Inflammatory macrophage (primary cell): ENCODE results near the gene YDJC.
"Not testable (repeated sequence)": the region's sequence is repeated elsewhere in the genome, so short reads cannot be mapped to it uniquely, and the experiment has no call there.

ENCODE experiments used
- DNase-seq, 2 donors: peaks; one replicate each; pipeline ENCODE4 v3.0.0-alpha.2; 2020 to 2022

YDJC gene

DNA sequence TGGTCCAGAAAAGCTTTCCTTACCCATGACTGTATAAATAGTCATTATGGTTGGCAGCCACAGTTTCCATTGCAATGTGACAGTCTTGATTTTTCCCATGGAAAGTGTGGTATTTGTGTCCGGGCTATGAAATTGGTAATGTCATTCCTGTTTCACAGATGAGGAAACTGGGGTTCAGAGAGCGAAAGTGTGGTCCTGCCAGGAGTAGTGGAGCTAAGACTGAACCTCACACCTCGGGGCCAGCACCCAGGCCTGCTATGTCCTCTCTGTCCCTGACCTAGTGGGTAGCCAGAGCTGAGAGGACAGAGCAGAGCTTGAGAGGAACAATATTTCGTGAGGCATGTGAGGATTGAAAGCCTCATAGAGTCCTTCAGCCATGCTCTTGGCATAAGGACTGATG lies 1.2 kb upstream of the YDJC start:
- DNase-seq = no peak

DNA sequence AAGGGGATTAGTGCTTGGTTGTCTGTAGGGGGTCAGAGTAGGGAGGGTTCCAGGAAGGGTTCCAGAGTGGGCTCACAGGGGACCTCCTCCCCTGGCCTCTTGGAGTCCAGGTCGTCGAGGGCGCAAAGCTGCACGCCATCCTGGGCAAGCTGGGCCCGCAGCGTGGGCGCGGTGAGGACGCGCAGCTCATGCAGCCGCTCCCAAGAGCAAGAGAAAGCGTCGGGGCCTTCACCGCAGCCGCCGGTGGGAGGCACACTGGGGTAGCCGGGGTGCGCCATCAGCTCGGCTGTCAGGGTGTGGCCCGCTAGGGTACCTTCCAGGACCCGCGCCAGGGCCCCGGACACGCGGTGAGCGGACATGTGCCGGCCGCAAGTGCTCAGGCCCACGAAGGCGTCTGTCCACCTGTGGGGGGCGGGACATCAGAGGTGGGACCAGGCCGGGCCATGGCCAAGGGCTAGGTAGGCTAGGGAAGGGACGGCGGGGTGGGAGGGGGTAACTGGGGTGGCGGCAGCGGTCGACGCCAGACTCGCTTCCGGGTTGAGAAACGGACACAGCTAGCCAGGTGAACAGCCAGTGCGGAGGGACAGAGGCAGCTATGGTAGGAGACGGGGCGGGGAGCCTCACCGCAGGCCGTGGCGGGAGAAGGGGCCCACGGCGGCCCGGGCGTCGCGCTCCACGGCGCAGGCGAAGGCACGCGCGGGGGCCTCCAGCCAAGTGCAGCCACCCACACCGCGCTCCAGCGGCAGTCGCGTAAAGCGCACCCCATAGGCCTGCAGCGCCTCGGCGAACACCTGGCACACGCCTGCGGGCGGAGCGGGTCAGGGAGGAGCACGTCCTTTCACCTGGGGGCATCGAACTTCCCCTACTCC lies 1.2 kb downstream of the YDJC start:
- no peak for DNase-seq

DNA sequence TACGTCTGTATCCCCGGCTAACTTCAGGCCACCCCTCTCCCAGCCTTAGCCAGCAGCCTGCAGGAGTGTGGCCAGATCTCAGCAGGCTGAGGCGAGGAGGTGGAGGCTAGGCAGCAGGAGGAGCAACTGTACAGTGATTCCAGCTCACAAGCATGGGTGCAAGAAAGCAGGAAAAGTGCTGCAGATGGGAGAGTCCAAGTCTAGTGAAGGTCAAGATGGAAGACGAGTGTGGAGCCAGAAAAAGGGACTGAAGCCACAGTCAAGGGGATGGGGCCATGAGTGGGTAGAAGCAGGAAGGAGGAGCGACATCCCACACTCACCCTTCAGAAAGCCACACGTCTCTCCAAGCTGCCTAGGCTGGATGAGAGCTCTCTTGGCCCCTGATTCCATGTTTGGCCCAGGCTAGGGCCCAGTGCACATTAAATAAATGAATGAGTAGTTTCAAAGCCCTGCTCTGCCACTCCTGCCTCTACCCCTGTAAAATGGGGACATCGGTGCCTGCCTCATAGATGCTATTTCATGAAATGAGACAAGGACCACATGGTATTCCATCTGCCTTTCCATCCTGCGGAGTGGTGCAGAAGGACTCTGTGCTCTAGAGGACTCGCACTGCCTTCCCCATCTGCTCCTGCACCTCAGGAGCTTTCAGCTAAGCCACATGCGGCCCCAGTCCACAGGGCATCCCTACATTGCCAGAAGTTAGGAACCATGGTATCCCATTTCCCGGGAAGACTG lies 2.9 kb downstream of the YDJC start:
- no peak for DNase-seq

DNA sequence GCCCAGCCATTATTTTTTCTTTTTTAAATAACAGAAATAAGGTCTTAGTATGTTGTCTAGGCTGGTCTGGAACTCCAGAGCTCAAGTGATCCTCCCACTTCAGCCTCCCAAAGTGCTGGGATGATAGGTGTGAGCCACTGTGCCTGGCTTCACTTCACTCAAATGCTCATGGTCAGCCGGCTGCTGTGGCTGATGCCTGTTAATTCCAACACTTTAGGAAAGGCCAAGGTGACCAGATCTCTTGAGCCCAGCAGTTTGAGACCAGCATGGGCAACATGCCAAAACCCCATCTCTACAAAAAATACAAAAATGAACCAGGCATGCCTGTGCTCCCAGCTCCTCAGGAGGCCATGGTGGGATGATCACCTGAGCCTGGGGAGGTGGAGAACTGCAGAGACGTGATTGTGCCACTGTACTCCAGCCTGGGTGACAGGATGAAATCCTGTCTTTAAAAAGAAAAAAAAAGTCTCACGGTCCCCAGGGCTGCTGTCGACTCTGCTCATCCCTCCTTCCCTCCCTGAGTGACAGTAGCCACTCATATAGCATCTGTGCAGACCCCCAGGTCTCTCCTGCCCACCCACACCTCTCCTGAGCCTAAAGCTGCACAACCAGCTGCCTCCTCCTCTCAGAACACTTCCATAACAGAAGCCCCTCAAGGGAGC lies 3.6 kb downstream of the YDJC start:
- DNase-seq = no peak

DNA sequence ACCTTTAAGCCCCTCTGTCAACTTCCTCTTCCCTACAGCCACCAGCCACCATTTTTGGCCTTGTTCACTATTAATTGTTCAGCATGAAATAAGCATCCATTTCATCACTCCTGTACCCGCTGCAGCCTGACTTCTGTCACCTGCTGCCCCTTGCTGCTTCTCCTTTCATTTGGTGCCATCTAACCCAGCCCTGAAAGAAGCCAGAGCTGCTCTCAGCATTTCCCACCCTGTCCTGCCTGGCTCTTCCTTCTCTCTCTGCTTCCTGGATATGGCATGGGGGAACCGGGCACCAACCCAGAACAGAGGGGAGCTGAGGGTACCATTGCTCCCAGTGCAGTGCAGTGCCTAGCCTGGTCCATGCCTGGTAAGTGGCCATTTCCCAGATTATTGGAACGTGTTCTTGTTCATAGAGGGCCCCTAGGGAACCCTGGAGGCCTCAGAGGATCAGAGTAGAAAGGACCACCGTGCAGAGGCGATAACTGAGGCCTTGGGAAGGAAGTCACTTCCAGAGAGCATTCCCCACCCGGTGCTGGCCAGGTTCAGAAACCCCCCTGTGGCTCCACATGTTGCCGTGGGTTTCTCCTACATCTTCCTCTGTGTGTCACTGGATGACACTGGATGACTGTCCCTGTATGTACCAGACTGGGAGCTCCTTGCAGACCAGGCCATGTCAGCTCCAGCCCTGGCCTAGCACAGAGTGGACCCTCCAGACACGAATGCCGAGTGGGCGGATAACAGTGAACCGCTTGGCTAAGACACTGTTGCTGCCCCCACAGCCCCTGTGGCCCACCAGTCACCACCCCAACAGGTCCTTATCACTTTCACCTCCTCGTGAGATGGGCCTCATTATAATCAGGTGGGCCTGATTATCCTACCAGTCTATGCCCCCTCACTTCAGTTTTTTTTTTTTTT lies 4.7 kb downstream of the YDJC start:
- DNase-seq = peak in 1 of 2 donors; percentile 24

DNA sequence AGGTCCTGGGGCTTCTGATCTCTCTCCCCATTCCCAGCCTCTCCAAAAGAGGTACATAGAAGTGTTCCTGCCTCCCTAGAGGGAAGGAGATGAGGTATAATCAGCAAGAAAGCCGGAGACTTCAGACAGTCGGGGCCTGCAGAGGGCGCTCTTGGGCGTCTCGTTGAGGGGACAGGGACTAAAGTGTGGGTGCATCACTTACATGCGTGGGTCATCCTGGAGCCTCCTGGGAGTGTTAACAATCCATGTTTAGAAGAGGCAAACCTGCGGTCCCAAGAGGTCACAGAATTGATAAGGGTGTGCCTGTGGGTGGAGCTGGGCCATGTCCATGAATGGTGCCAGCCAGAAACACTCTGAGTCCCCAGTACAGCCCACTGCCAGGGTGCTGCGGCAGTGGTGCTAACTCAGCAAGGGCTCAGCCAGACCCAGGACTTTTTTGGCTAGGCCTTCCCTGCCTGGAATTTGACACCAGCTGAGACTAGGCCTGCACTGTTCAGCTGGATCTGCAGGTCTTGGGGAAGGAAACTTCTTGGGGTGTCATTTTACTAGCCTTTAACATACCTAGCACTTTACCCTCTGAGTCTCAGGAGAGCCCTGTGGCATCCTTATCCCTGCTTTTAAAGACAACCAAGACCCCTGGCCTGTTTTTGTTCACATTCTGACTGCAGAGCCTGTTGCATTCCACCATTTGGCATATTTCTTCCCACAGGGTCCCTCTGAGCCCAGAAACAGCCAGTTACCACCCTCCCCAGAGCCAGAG lies 5.5 kb downstream of the YDJC start:
- peak in 1 of 2 donors; percentile 35 for DNase-seq

DNA sequence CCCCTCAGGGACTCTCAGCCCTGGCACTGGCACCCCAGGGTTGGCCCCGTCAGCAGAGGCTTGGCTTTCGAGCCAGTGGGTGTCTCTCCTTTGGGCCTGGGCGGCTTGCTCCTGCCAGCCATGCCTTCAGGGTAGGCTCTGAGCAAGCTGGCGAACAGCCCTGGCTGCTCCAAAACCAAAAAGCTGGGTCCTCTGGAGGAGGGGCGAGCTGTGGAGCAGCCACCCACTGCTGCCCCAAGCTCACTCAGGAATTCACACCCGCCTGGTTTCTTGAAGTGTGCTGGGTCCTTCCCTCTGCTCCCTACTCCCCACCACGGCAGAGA lies 6.2 kb downstream of the YDJC start:
- DNase-seq = no peak

DNA sequence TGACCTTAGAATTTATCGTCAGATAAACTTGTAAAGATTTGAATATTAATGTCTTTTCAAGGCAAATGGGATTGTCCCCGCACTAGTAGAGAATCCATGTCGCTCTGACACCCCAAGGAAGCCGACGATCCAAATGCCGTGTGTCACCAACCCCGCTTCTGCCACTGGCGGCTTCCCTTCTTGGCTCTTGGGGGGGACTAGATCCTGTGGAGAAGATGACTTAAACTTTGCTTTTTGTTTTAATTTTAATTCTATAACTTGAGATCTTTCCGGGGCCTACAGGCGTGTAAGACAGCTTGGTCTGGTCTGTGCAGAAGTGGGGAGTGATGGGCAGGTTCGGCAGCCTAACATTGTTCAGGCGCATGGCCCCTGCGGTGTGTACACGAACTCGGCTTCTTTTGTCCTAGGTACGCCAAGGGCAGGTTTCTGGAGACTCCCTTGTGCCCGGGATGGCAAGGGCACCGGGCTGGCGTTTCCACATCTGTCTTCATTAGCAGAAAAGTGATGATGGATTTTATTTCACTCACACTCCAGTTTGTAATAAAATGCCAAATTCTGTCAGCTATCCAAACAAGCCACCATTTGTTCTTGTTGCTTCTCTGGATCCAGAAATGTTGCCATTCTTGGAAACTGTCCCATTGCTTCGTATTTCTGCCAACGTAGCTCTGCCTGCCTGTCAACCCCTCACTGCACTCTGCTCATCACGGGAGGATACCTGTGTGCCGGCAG lies 6.7 kb downstream of the YDJC start:
- DNase-seq = no peak

DNA sequence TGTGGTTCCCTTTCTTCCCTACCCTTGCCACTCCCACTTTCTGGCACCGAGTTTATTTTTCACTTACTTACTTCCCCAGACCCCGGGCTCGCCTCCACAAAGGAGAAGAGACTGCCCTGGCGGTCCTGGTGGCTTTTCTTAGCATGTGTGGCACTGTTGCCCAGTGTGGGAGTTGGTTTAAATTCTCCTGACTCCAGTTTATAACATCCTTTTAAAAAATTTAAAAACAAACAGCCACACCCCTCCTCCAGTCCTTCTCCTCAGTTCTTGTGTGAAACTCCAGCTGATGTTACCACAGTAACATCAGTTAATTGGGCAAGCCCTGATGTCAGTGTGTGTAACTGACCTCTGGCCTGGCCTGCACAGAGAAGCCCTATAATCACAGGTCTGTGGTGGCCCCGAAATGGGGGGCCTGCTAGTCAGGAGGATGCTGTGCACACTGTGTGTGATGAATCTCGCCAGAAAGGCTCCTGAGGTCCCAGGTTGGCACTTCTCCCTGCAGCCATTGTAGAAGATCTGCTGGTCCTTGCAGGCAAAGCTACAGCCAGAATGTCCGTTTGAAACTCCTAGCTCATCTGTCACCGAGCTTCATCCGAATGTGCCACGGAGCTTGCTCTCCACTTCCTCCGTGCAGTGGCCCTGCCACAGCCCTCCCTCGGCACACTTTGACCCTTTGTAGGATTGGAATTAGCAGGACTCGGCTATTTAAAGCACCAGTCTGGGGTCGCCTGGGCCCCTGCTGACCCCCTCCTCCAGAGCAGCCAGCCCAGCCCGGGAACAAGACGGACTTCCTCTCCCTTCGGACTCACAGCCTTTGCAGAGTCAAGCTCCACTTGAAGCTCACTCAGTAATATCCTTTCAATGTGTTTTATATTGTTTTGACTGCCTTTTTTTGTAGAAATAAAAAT lies 7.6 kb downstream of the YDJC start:
- peak; percentile 88 to 90 for DNase-seq

DNA sequence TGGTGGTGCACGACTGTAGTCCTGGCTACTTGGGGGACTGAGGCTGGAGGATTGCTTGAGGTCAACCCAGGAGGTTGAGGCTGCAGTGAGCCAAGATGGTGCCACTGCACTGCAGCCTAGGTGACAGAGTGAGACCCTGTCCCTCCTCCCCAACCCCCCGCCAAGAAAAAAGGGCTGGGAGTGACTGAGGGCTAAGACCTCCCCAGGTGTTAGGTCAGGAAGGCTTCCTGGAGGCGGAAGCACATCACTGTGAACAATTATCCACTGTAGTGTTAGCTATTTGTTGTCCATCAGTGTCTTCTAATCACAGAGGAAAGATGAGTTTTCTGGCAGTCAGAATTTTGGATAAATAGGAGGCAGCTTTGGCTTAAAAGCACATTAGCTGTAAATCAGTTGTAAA lies 8.8 kb downstream of the YDJC start:
- no peak for DNase-seq

DNA sequence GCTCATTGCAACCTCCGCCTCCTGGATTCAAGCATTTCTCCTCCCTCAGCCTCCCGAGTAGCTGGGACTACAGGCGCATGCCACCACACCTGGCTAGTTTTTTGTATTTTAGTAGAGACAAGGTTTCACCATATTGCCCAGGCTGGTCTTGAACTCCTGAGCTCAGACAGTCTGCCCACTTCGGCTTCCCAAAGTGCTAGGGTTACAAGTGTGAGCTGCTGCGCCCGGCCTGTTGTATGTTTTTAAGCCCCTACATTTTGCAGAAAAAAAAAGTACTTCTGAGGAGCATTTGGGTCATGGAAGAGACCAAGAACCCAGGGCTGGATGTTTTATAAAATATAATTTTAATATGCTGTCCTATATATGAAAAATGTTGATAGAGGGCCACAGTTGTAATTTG lies 12.5 kb downstream of the YDJC start:
- not testable (repeated sequence) for DNase-seq

DNA sequence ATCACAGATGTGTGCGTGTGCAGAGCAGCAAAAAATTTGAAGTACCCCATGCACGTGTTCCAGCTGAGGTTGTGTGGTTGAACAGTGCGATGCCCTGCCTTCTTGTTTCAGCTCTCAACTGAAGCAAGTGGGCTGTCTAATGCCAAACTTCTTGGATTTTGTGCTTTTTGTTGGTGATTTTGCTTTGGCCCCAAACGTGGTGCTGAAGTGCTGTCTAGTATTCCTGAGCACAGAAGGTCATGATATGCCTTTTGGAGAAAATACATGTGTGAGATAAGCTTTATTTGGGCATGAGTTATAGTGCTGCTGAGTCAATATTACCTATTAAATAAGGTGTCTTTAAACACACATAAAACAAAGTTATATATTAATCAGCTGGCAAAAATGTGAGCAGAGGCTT lies 14.1 kb downstream of the YDJC start:
- no peak for DNase-seq

DNA sequence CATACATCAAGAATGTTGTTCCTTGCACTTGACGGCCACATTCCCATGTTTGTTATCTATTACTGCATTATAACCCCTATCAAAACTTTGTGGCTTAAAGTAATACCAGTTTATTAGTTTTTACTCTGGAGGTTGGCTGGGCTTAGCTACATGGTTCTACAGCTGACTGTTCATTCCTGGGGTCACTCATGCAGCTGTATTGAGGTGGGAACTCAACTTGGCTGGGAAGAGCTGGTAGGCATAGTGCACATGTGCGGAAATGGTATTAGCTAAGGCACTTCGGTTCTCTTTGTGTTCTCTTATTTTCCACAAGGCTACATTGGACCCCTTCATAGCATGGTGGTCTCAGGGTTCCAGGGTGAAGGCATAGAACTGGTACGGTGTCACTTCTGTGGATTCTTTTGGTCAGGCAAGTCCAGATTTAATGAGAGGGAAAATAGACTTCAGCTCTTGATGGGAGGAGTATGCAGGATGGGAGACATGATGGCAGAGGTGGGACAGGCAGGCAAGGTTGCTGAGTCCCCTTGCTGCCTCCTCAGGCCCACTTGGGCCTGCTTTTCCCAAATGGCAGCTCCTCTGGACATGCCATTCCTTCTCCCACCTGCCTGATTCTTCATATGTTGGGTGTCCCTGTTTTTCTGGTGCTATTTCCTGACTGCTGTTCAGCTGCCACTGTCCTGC lies 16.1 kb downstream of the YDJC start:
- DNase-seq = no peak

DNA sequence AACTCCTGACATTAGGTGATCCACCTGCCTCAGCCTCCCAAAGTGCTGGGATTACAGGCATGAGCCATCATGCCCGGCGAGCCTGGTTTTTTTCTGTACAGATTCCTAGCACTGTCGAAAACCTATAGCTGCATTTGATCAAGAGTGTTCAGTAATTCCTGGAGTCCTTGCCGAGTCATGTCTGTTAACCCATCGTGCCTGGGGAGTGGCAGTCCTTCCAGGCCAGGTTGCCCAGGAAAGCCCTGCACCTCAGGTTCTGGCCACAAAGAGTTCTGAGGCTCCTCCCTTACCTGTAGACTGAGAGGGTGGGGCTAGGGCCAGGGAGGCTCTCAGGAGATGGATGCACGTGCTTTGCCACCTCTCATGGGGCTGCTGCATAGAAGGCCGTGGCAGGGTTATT lies 17.0 kb downstream of the YDJC start:
- no peak for DNase-seq

DNA sequence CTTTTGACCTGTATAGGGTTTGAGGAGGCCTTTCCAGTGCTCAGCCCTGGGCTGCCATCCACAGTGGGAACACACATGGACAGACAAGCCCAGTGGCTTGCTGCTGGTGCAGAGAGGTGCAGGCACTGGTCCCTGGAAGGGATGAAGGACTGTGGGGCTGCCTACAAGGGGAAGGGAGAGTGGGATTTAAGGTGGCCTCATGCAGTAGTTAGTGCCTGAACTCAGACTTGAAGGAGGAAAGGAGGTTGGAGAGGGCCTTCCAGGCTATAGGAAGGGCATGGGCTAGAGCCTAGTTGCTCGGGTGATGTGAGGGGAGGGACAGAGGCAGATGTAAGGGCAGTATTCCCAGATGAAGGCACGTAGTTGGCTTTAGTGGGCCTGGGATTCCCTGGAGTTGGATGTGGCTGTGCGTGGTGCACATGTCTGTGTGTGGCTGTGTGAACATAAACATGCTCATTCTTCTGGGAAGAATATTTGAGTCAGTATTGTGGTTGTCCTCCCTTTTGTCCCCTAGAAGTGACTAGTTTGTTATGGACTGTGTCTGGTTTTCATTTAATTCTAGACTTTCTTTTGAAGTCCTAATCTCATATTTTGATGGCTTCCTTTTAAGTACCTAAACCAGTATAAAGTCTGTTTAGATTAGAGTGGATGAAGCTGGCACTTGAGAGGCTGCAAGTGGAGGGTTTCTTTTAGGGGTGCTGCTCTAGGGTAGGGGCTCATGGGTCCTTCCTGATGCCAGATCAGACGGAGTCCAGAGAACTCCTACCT lies 18.4 kb downstream of the YDJC start:
- no peak for DNase-seq

DNA sequence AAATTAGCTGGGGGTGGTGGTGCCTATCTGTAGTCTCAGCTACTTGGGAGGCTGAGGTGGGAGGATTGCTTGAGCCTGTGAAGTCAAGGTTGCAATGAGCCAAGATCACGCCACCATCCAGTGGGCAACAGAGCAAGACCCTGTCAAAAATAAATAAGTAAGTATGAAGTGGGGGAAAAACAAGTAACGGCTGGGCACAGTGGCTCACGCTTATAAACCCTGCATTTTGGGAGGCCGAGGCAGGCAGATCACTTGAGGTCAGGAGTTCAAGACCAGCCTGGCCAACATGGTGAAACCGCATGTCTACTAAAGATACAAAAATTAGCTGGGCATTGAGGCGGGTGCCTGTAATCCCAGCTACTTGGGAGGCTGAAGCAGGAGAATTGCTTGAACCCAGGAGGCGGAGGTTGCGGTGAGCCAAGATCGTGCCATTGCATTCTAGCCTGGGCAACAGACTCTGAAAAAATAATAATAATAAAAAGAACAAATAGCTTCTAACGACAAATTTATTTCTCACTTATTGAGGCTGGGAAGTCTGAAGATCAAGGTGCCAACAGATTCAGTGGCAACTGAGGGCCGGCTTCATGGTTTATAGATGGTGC lies 20.2 kb downstream of the YDJC start:
- DNase-seq = not testable (repeated sequence)

DNA sequence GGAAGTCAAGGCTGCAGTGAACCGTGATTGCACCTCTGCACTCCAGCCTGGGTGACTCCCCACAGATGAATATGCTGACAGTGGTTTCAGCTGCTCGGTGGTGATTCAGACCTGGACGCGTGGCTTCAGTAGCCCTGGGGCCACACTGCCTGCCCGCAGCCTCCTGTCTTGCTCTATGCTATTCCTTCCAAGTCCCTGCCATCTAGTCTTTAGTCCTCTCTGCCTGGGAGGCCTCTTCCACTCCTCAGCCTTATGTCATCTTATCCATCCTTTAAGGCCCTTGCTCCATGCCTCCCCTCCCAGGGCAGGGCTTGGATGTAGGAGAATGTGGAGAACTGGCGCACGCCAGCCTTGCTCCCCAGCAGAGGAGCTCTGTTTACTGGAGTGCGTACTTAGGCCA lies 23.0 kb downstream of the YDJC start:
- DNase-seq = no peak

DNA sequence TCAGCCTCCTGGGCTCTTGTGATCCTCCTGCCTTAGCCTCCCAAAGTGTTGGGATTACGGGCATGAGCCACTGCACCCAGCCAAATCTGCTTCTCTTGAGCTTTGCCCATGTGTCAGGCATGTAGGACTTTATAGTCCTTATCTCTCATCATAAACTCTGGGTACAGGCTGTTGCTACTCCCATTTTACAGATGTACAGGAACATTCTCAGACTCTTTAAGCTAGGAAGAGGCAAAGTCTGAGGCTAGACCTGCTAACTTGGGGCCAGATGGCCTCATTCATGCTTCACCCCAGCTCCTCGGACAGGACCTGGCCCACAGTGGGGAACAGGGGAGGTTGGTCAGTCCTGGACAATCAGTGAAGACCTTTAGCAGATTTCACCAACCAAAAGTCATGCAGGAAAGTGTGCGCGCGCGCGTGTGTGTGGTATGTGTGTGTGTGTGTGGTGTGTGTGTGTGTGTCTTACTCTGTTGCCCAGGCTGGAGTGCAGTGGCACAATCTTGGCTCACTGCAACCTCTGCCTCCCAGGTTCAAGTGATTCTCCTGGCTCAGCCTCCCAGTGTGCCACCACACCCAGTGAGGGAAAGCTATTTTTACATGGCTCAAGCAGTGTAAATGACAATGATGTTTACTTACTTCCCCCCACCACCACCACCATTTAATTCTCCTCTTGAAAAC lies 23.8 kb downstream of the YDJC start:
- no peak for DNase-seq
